GM20431 (cell line): ENCODE data around the gene C1orf35.

Experiments used
- in situ Hi-C: fragments of 300-500 bp; cut with MseI, MboI; formaldehyde crosslinking; loops from one replicate; pipeline ENCODE4 v1.15.0; 2020; ENCODE audit warnings: low sequenced_read_pairs; ENCODE audit not compliant: unreplicated experiment

The C1orf35 gene

GRCh38 chr1:228143480-228144192, 40.5 kb upstream of the C1orf35 start:
- in situ Hi-C loops, result no loop called here

- in situ Hi-C loops, result no loop called here
These were observed 39.6 kb upstream of the C1orf35 start for GRCh38 chr1:228142701-228143136.

DNA sequence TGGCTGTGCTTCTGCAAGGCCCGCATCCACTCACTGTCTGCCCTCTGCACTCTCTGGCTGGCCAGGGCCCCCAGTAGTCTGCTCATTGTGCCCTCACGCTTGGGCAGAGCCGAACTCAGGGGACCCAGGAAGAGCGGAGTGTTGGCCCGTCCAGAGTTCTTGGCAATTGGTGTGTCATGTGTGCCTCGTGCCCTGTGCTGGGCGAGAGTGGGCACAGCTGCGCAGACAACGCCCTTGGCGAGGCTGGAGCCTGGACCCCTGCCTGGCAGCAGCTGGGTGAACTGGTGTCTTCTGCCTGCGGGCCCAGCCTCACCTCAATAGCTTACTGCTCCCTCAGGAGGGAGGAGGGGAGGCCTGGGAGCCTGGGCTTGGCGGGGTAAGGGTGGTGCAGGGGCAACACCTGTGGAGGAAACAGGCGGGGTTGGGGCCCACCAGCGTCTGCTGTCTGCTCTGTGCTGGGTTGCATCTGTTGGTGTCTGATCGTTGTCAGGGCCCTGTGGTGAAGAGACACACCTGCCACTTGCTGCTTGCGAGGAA, 39.1 kb upstream of the C1orf35 start:
- in situ Hi-C loops, result no loop called here

- in situ Hi-C loops, result no loop called here
These were observed 38.3 kb upstream of the C1orf35 start for GRCh38 chr1:228141226-228142044.

DNA sequence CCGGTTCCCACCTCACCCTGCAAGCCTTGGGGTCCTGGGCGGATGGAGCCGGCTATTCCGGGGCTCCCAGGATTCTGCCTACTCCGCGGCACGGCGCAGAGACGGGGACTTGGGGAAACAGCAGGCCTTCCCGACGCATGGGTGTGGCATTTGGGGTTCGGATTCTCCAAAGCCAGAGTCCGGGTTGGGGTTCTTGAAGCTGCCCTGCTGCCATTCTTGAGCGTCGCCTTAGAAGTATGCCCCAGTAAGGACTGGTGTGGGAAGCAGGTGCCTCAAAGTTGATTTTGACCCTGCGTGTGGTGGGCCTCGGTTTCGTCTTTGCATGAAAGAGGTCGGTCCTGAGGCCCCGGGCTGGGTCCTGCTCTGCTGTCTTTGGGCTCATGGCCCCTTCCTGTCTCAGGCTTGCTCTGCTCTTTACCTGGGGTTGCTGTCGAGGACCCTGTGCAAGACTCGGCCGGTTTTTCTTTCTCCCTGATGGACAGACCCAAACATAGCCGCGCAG, 37.6 kb upstream of the C1orf35 start:
- in situ Hi-C loops, result no loop called here

DNA sequence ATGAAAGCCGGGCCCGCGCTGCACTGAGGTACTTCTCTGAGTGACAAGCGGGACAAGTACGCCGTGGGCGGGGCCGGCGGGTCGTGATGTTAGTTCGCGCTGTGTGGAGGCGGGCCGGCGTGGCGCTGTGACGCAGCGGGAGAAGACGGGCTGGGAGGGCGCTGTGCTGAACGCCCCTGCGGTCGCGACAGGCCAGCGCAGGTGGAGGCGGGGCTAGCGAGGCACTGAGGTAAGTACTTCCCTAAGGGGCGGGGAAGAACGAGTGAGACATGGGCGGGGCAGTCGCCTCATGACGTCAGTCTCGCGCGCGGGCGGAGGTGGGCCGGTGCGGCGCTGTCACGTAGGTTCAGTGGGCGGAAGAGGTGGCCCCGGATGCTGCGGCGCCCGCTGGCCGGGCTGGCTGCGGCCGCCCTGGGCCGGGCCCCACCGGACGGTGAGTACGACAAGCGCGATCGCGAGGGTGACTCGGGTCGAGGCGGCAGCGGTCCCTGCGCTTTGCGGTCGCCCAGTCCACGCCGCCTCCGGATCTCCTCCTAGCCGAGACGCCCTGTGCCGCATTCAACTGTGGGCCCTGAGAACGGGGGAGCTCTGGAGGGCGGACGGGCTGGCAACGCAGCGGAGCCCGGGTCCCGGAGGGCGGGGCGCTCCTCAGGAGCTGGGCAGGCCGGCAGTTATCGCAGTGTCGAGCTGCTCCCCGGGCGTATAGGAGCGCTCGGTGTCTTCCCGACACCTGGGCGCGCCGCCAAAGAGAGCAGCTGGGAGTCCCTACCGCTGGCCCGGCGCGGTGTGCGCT, 37.0 kb upstream of the C1orf35 start, which contains the start of gene GUK1:
Gene GUK1, plus strand, starts transcription at position 349 of the 793 bp plus-strand sequence. Its CDS starts 24 bp downstream, at position 373.
- in situ Hi-C loops, result no loop called here

GRCh38 chr1:228139406-228139930, 36.3 kb upstream of the C1orf35 start:
- in situ Hi-C loops, result no loop called here

GRCh38 chr1:228136901-228137300, 33.8 kb upstream of the C1orf35 start:
- in situ Hi-C loops, result no loop called here

DNA sequence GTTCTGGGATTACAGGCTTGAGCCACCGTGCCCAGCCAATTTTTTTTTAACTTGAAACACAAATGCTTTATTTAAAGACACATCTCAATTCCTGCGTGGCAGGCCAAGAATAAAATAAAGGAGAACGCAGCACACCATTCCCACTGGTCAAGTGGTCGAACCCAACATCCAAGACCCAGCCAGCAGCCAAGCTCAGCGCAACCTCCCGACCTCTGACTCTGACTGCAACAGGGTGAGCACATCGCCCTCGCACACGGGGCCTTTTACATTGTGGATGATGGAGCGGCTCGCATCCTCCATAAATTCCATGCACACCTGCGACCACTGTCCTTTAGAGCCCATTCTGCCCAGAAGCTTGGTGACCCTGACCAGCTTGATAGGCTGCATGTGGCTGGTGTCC, 31.5 kb upstream of the C1orf35 start:
- in situ Hi-C loops, result no loop called here

GRCh38 chr1:228131766-228132165, 28.6 kb upstream of the C1orf35 start:
- in situ Hi-C loops, result no loop called here

DNA sequence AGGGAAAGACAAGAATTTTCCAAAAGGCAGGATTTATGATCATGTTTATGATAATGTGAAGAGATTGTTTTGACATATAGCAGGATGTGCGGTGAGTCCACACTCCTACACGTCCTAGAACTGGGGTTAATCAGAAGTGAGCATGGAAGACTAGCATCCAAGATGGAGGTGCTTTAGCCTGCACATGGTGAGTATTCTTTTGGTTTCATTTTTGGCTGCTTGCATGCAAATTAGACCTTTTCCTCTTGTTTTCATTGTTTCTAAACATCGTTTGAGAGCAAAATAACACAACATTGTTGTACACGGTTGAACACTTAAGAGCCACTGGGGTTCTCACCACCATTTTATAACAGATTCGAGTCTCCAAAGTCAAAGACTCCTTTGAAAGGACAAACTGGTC, 22.1 kb upstream of the C1orf35 start:
- in situ Hi-C loops, result no loop called here

DNA sequence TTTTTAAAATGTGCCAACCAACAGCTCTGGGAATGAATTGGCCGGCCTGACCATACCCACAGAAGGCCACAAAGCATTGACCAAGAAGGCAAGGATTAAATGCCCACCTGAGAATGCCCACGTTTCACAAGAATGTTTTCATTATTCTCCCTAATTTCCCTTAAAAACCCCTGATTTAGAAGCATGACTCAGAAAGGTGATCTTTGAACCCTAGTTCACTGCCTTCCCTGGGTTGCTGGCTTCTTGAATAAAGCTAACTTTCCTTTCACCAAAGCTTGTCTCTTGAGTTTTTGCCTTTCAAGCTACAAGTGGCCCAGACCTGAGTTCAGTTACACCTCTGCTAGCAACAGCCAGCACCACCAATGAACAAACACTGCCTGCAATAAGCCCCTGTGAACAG, 20.4 kb upstream of the C1orf35 start:
- in situ Hi-C loops, result no loop called here

- in situ Hi-C loops, result no loop called here
These were observed 19.9 kb upstream of the C1orf35 start for GRCh38 chr1:228122921-228123441.

- in situ Hi-C loops, result no loop called here
These were observed 17.8 kb upstream of the C1orf35 start for GRCh38 chr1:228120857-228121489.

DNA sequence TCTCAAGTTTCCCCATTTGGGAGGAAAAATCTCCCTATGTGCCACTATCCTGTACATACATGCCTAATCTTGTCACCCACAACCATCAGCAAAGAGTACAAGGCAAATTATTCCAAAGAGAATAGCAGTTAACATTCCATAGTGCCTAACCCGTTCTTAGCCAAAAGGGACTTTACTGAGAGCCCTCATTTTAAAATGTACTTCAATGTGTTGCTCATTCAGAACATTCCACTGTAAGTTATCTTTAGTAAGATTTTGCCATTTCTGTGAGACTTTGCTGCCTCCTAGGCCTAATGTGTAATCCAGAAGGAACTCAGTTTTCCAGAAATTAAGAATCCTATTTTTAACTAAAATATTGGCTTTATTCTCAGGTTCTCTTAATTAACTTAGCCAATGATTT, 17.2 kb upstream of the C1orf35 start:
- in situ Hi-C loops, result no loop called here

- in situ Hi-C loops, result no loop called here
These were observed 14.9 kb upstream of the C1orf35 start for GRCh38 chr1:228118040-228118439.

DNA sequence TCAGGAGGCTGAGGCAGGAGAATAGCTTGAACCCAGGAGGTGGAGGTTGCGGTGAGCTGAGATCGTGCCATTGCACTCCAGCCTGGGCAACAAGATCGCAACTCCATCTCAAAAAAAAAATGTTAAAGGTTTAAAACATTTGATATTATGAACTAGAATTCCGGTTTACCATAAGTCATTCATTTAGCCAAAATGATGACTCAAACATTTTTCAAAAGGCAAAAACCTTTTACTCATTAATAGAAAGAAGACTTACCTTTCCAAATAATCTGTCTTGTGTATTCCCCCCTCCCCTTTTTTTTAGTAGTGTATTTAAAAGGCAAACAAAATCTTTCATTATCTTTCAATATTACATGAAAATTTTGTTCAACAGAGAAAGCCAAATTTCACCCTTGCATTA, 14.2 kb upstream of the C1orf35 start:
- in situ Hi-C loops, result no loop called here

DNA sequence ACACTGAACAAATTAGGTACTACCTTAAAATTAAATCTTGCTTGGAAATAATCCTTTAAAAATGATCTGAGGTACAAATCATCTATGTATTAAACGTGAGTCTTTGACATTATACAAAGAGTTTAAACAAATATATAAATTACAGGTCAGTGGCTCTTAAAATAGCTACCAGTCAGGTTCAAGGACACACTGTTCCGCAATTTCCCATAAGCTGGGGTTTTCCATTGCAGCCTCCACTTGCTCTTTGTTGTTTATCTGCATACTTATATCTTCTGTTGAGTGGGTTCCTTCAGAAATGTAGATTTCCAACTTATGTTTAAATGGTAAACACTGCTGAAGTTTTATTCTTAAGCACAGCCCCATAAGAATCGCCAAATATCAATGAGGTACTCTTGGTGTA, 11.7 kb upstream of the C1orf35 start:
- in situ Hi-C loops, result no loop called here

DNA sequence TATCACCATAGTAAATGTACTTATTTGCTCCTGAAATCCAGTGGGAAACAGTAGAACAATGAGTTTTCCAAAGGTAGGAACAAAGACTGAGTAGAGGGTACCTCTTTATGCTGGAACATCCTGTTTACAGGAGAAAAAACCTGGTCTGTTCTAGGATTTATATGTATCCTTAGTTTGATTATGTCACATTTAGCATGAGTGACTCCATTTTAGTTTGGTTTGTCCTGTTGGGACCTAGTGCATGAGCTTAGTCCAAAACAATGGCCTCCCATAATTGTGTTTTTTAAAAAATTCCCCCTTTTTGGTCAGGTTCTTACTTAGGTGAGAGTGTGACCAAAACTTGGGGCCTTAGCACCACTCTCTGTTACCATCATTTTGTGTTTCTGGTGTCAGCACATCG, 9.5 kb upstream of the C1orf35 start:
- in situ Hi-C loops, result no loop called here
